SU-DHL-6 (cell line): ENCODE measurements around the gene RPA3.

Experiments
- H2AFZ ChIP-seq: fragments of 200-600 bp; sonication (generic); 2 replicates; pipeline ENCODE4 v1.6.1; 2014; ENCODE audit warnings: low read depth, mild to moderate bottlenecking, moderate library complexity, mixed read lengths, antibody characterized with exemption, low read length; ENCODE audit not compliant: severe bottlenecking
- H3F3A ChIP-seq: fragments of 200-600 bp; shearing (Covaris generic); 2 replicates; pipeline ENCODE4 v1.6.0; 2016; ENCODE audit warnings: antibody characterized with exemption, mild to moderate bottlenecking; ENCODE audit not compliant: insufficient read depth
- H3K27ac ChIP-seq: fragments of 200-600 bp; sonication (generic); 2 replicates; pipeline ENCODE4 v1.5.1; 2016; ENCODE audit warnings: low read depth, mild to moderate bottlenecking, low read length, moderate library complexity, mixed read lengths
- H3K27me3 ChIP-seq: fragments of 200-600 bp; sonication (generic), shearing (Covaris generic); 2 replicates; pipeline ENCODE4 v1.6.0; 2014; ENCODE audit warnings: mild to moderate bottlenecking, low read length
- H3K36me3 ChIP-seq: fragments of 200-600 bp; sonication (generic); 2 replicates; pipeline ENCODE4 v1.6.1; 2014; ENCODE audit warnings: mild to moderate bottlenecking, low read length, mixed read lengths
- H3K4me2 ChIP-seq: fragments of 300-600, 200-600 bp; shearing (Covaris generic), sonication (generic); 2 replicates; pipeline ENCODE4 v1.6.0; 2014; ENCODE audit warnings: low read length, low read depth, mild to moderate bottlenecking; ENCODE audit not compliant: poor library complexity, severe bottlenecking
- H3K4me3 ChIP-seq: fragments of 200-600 bp; sonication (generic); 2 replicates; pipeline ENCODE4 v1.5.1; 2014; ENCODE audit warnings: antibody characterized with exemption, low read length, mild to moderate bottlenecking, mixed read lengths; ENCODE audit not compliant: insufficient read depth, poor library complexity, severe bottlenecking
- H3K79me2 ChIP-seq: fragments of 200-600 bp; sonication (generic); 2 replicates; pipeline ENCODE4 v1.6.1; 2014; ENCODE audit warnings: mild to moderate bottlenecking, low read length, moderate library complexity; ENCODE audit not compliant: insufficient read depth
- H3K9ac ChIP-seq: fragments of 200-600 bp; sonication (generic); 2 replicates; pipeline ENCODE4 v1.7.0; 2014; ENCODE audit warnings: mild to moderate bottlenecking, low read length
- H3K9me2 ChIP-seq: fragments of 200-600 bp; sonication (generic); replicated peaks from 2 replicates; pipeline ENCODE4 v1.6.1; 2014; ENCODE audit warnings: low read length; ENCODE audit not compliant: insufficient read depth
- H3K9me3 ChIP-seq: fragments of 200-600 bp; sonication (generic); 2 replicates; pipeline ENCODE4 v1.6.1; 2014; ENCODE audit warnings: low read length, mixed read lengths; ENCODE audit not compliant: insufficient read depth
- H4K20me1 ChIP-seq: fragments of 200-600 bp; sonication (generic); 2 replicates; pipeline ENCODE4 v1.6.1; 2014; ENCODE audit warnings: low read depth, mild to moderate bottlenecking, antibody characterized with exemption, low read length, moderate library complexity, mixed read lengths
- CTCF ChIP-seq: fragments of 200-600 bp; sonication (generic); IDR thresholded peaks from one replicate; pipeline ENCODE4 v1.5.1; 2017; ENCODE audit warnings: antibody characterized with exemption, mild to moderate bottlenecking, low read length, moderate library complexity; ENCODE audit not compliant: insufficient read depth, poor library complexity, severe bottlenecking
- EZH2phosphoT487 ChIP-seq: fragments of 200-600 bp; sonication (generic), shearing (Covaris generic); conservative IDR thresholded peaks from 2 replicates; pipeline ENCODE4 v1.6.1; 2018; ENCODE audit warnings: mild to moderate bottlenecking, antibody characterized with exemption, low read length, moderate library complexity, mixed read lengths

Gene RPA3

GRCh38 chr7:7693881-7694280 is 24.5 kb downstream of the RPA3 start:
- H3K9ac ChIP-seq, result no peak overlapping the region
- H3K9me3 ChIP-seq, result no peaks in the 10 kb centered on the region
- H3K27me3 ChIP-seq, result no peaks in the 10 kb centered on the region
- TF ChIP-seq CTCF (no peak), EZH2phosphoT487 (no peak)
- no peak overlapping the region for H3K4me3 ChIP-seq
- no peaks in the 10 kb centered on the region for H3F3A ChIP-seq
- H3K27ac ChIP-seq, result no peak overlapping the region
- no peaks in the 10 kb centered on the region for H3K79me2 ChIP-seq
- H3K4me2 ChIP-seq, result no peak overlapping the region
- H3K36me3 ChIP-seq, result no peaks in the 10 kb centered on the region; the same call in 1 of the 2 replicates
- no peak overlapping the region for H2AFZ ChIP-seq
- H4K20me1 ChIP-seq, result no peaks in the 10 kb centered on the region
- no peaks in the 10 kb centered on the region for H3K9me2 ChIP-seq

GRCh38 chr7:7688956-7689355 is 29.5 kb downstream of the RPA3 start:
- H4K20me1 ChIP-seq, result peaks cover 7% of the 10 kb centered on the region; the same call in 1 of the 2 replicates
- H3K4me2 ChIP-seq, result no peak overlapping the region
- no peaks in the 10 kb centered on the region; the same call in 1 of the 2 replicates for H3K36me3 ChIP-seq
- no peak overlapping the region for H3K4me3 ChIP-seq
- no peaks in the 10 kb centered on the region for H3K9me2 ChIP-seq
- no peak overlapping the region for H3K27ac ChIP-seq
- H3K27me3 ChIP-seq, result no peaks in the 10 kb centered on the region
- peaks cover 11% of the 10 kb centered on the region; the same call in 1 of the 2 replicates for H3K79me2 ChIP-seq
- no peak overlapping the region for H2AFZ ChIP-seq
- H3K9ac ChIP-seq, result no peak overlapping the region
- no peak for TF ChIP-seq EZH2phosphoT487
- no peak for TF ChIP-seq CTCF
- H3F3A ChIP-seq, result no peaks in the 10 kb centered on the region
- H3K9me3 ChIP-seq, result no peaks in the 10 kb centered on the region

GRCh38 chr7:7688310-7688709 is 30.1 kb downstream of the RPA3 start:
- Histone ChIP-seq H3K9me3 (no peaks in the 10 kb centered on the region), H3F3A (no peaks in the 10 kb centered on the region), H3K4me3 (no peak overlapping the region), H2AFZ (no peak overlapping the region), H3K27ac (no peak overlapping the region), H3K9ac (no peak overlapping the region), H4K20me1 (peaks cover 7% of the 10 kb centered on the region; the same call in 1 of the 2 replicates), H3K9me2 (no peaks in the 10 kb centered on the region), H3K4me2 (no peak overlapping the region), H3K27me3 (no peaks in the 10 kb centered on the region), H3K36me3 (no peaks in the 10 kb centered on the region; the same call in 1 of the 2 replicates), H3K79me2 (peaks cover 11% of the 10 kb centered on the region; the same call in 1 of the 2 replicates)
- no peak for TF ChIP-seq EZH2phosphoT487
- no peak for TF ChIP-seq CTCF
